Psoas muscle (tissue), 8 donors: Measurements from ENCODE around the gene RASSF4. TPM values are rescaled to one million over a fixed set of nuclear protein-coding genes. Genes with fewer than 3 reads are reported as not detected.

Source experiments
- ATAC-seq, 4 donors: fragments of 200-7000 bp; cut with Tn5 transposase; one replicate each; pipeline ENCODE4 v1.9.1; 2020; ENCODE audit warnings: moderate library complexity in 3 of 4, mild to moderate bottlenecking in 2 of 4
- DNase-seq, 2 donors: peaks; one replicate each; pipeline ENCODE4 v3.0.0-alpha.2; 2020
- H3K27ac ChIP-seq: fragments of 200-600 bp; one replicate; pipeline ENCODE4 v1.8.0; 2022
- H3K27me3 ChIP-seq, 3 donors: fragments of 200-600 bp in 1 of 3; one replicate each; pipeline versions ENCODE4 v1.6.1 to v1.8.0; 2013 to 2022; ENCODE audit warnings: low read length in 2 of 3, mild to moderate bottlenecking in 2 of 3, moderate library complexity in 1 of 3; ENCODE audit not compliant: insufficient read depth in 3 of 3
- H3K36me3 ChIP-seq, 2 donors: fragments of 200-600 bp in 1 of 2; one replicate each; pipeline versions ENCODE4 v1.6.1 to v1.8.0; 2013 to 2022; ENCODE audit warnings: low read depth in 1 of 2, mild to moderate bottlenecking in 1 of 2, moderate library complexity in 1 of 2; ENCODE audit not compliant: insufficient read depth in 1 of 2
- H3K4me1 ChIP-seq: fragments of 200-600 bp; one replicate; pipeline ENCODE4 v1.8.0; 2022
- H3K4me3 ChIP-seq: fragments of 200-600 bp; one replicate; pipeline ENCODE4 v1.8.0; 2022; ENCODE audit warnings: mild to moderate bottlenecking
- H3K9me3 ChIP-seq: fragments of 200-600 bp; one replicate; pipeline ENCODE4 v1.8.0; 2022
- CTCF ChIP-seq: fragments of 200-600 bp; IDR thresholded peaks from one replicate; pipeline ENCODE4 v1.8.0; 2022; ENCODE audit warnings: antibody characterized with exemption
- WGBS, 3 donors: extraction: QIAGEN DNeasy Blood & Tissue Kit; methylation state at CpG; one replicate each; pipeline versions ENCODE4 v1.1.6 to v1.1.7; 2013; 5-methylcytosine and 5-hydroxymethylcytosine counted together
- intact Hi-C, 2 donors: fragments of 100-400 bp; cut with DNase I; formaldehyde crosslinking; loops; one replicate each; pipeline versions ENCODE4 v1.11.0 to v1.14.2; 2022
- polyA plus RNA-seq, 3 donors: library from polyadenylated mRNA; stranded (reverse); fragments of 200-250 nt; gene quantifications; one replicate each; pipeline ENCODE4 v1.2.3, GENCODE V29; 2013
- total RNA-seq, 4 donors: library from RNA; stranded (reverse); fragmentation: NEBNext Ultra II Directional in 2 of 4; extraction: Animal tissue kit (Norgen Biotek cat#: 25700) in 2 of 4; gene quantifications; one replicate each; pipeline versions ENCODE4 v1.2.1 to v1.2.4, GENCODE V29; 2021 to 2023
- donor health status: healthy with polysubstance abuse.
- donor health status: DM: no; HTN: no; CAD: no; lungs with moderate emphysema.
- donor health status: Bipolar disorder and iron deficiency.
- donor health status: healthy.
- donor health status: DM: yes; HTN: yes; CAD: no.
- donor health status: DM: no; HTN: no; CAD: no.
- donor health status: DM: no; HTN: no; CAD: no.
- donor health status: DM: yes; HTN: yes; CAD: no.

The RASSF4 gene
- total and polyA plus RNA-seq, 7 donors, result 11.1 to 44.0 (median 18.9) TPM

GRCh38 chr10:44911951-44912350 lies 47.7 kb upstream of the RASSF4 start:
- no peak for ATAC-seq
- H3K27ac ChIP-seq, result no peak overlapping the region
- H3K9me3 ChIP-seq, result no peaks in the 10 kb centered on the region
- no peak overlapping the region for H3K4me3 ChIP-seq
- H3K27me3 ChIP-seq, result no peaks in the 10 kb centered on the region
- DNase-seq, result no peak
- intact Hi-C loops, result no loop called here
- TF ChIP-seq CTCF, result no peak
- peaks cover 14% of the 10 kb centered on the region for H3K4me1 ChIP-seq
- WGBS, 3 donors, result 96 to 98% (median 97%) methylated on average over 3 of the region's 3 CpGs
- H3K36me3 ChIP-seq, result no peaks in the 10 kb centered on the region

GRCh38 chr10:44913350-44914081 lies 46.1 kb upstream of the RASSF4 start:
- ATAC-seq, result no peak

GRCh38 chr10:44914891-44915290 lies 44.7 kb upstream of the RASSF4 start:
- intact Hi-C loops, result no loop called here
- H3K27ac ChIP-seq, result no peak overlapping the region
- no peaks in the 10 kb centered on the region for H3K36me3 ChIP-seq
- no peaks in the 10 kb centered on the region for H3K27me3 ChIP-seq
- no peaks in the 10 kb centered on the region for H3K9me3 ChIP-seq
- no peak overlapping the region for H3K4me3 ChIP-seq
- ATAC-seq (no peak), DNase-seq (no peak)
- H3K4me1 ChIP-seq, result no peaks in the 10 kb centered on the region
- 89 to 100% (median 97%) methylated on average over 2 of the region's 2 CpGs for WGBS, 3 donors
- no peak for TF ChIP-seq CTCF

More at GRCh38 chr10:44913350-44914081, 46.1 kb upstream of the RASSF4 start:
- no peaks in the 10 kb centered on the region for H3K9me3 ChIP-seq
- H3K27ac ChIP-seq, result no peak overlapping the region
- no peaks in the 10 kb centered on the region for H3K27me3 ChIP-seq
- H3K4me3 ChIP-seq, result no peak overlapping the region
- WGBS, 3 donors, result 75 to 77% (median 75%) methylated on average over 12 of the region's 12 CpGs
- peaks cover 5% of the 10 kb centered on the region for H3K4me1 ChIP-seq
- intact Hi-C loops, result no loop called here
- H3K36me3 ChIP-seq, result no peaks in the 10 kb centered on the region
- DNase-seq, result no peak
- no peak for TF ChIP-seq CTCF

GRCh38 chr10:44916429-44916828 lies 43.2 kb upstream of the RASSF4 start:
- Histone ChIP-seq H3K9me3 (no peaks in the 10 kb centered on the region), H3K27me3 (no peaks in the 10 kb centered on the region), H3K36me3 (no peaks in the 10 kb centered on the region), H3K4me3 (no peak overlapping the region), H3K27ac (no peak overlapping the region), H3K4me1 (no peaks in the 10 kb centered on the region)
- ATAC-seq, result no peak
- no peak for DNase-seq
- intact Hi-C loops, result no loop called here
- no peak for TF ChIP-seq CTCF
- WGBS, 3 donors, result 68 to 77% (median 73%) methylated on average over 2 of the region's 2 CpGs

- Histone ChIP-seq H3K9me3 (no peaks in the 10 kb centered on the region), H3K4me3 (no peak overlapping the region), H3K4me1 (no peaks in the 10 kb centered on the region), H3K27me3 (no peaks in the 10 kb centered on the region), H3K27ac (no peak overlapping the region), H3K36me3 (no peaks in the 10 kb centered on the region)
- no peak for TF ChIP-seq CTCF
- ATAC-seq (no peak), DNase-seq (no peak)
- intact Hi-C loops, result no loop called here
- 41 to 52% (median 43%) methylated on average over 3 of the region's 3 CpGs for WGBS, 3 donors
Observed at GRCh38 chr10:44917848-44918247, 41.8 kb upstream of the RASSF4 start.
